D341Med (cell line): ENCODE results near the gene STX5.
A peak's percentile ranks its signal among the peaks of the same experiment; 100 is the strongest.
"Not testable (repeated sequence)": the region's sequence is repeated elsewhere in the genome, so short reads cannot be mapped to it uniquely, and the experiment has no call there.

Experiments
- DNase-seq: peaks from one replicate; pipeline ENCODE4 v3.0.0; 2012; ENCODE audit warnings: low spot score

The STX5 gene

DNA sequence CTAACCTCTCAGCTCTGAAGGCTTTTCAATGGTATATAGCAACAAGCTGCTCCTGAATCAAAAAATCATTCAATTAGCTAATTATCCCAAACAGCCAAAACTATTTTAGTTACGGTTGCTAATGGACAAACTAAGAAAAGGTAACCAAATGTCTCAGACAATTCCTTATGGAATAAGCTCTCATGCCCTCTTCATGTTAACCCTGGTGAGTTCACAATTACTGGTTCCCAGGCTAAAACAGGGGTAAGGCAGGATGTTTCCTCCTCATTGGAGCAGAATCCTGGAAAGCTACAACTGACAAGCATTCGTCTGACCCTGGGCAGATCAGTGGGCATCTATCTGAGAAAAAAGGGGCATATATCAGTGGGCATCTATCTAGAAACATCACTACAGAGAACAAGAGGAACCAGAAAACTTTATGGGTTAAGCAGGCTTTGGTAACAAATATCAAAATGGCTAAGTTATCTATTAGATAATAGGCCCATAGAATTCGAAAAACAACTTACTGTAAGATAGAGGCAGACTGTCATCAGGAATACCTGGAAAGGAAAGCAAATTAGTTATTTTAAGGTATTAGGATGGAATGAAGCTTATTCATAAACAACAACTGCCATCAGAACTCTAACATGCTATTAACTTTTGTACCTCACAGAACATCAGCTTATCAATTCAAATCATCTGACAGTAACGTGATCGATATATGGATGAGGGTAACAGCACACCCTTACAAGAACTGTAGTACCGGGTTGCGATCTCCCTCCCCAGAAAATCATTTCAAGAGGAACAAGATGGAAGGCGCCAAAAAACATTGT, 22.4 kb upstream of the STX5 start:
- DNase-seq: no peak

DNA sequence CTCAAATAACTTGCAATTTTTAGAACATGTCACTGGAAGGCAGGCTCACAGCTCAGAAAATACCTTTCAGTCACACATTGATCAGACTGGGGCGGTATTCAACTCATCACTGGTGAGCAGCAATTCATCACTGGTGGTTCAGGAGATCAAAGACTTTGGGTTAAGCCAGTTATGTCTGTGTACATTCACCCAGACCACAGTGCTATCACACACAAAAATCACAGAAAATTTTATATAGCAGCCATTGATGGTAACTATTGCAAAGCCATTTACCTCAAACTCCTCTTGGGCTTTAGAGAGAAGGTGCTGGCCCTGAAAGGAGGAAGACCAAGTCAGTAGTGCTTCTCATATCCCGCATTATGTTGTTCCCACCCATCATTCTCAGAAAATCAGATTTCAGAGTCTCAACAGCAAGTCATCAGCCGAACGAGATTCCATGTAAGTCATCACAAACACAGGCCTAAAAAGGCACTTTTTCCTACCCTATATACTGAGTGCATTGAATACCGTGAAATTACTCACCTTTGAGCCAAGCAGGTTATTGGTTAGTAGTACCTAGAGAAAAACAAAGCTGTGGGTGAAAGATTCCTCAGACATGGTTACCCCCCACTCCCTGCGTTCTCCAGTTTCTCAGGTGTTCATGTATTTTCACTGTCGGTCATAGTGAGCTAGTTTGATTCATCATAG, 21.6 kb upstream of the STX5 start:
- no peak for DNase-seq

DNA sequence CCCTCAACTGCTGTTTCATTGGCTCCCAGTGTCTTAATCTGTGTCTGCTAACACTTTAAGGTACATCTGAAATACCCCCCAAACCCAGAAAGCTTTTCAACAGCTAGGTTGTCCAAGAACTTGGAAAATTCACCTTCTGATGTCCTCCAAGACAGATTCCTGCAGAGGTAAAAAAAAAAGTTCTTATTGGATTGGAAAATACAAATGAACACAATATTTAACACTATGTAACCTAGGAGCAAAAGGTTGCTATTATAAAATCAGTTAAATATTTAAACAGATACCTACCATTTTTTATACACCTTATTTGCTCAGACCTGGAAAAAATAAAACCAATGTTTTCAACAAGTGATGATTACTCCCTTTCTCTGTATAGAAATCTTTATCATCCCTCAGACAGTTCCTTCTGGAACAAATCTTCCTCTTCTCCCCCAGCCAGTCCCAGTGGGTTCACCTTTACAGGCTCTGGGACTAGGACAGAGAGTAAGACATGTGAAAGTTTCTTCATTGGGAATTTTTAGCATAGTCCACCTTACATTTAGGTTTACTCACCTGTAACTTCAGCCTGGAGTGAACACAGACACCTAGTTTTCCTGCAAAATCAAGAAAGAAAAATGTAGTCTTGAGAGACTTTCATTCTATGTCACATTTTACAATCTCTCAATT, 20.8 kb upstream of the STX5 start:
- DNase-seq: no peak

DNA sequence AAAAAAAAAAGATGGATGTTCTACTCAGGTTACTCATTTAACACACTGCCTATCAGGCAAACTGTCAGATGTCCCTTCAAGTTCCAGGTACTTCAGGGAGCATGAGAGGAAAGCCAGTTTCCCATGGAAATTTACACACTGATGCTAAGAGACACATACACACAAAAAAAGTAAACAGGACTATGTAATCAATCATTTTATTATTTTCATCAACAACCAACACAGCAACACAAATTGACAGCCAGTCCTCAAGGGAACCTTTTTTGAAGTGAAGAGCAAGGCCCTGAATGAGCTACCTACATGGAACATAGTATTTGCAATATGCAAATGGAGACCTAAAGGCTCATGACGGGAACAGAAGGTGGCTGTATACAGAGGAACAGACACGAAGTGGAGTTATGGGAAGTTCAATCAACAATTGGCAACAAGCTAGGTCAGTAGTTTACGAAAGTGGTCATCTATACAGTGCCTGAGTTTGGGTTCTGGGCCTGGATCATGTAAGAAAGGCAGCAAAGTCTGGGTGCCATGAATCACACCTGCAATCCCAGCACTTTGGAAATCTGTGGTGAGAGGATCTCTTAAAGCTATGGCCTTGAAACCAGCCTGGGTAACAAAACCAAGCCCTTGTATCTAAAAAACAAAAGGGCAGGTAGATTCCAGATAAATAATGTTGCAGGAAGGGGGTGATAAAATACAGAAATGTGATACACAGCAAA, 20.1 kb upstream of the STX5 start:
- no peak for DNase-seq

DNA sequence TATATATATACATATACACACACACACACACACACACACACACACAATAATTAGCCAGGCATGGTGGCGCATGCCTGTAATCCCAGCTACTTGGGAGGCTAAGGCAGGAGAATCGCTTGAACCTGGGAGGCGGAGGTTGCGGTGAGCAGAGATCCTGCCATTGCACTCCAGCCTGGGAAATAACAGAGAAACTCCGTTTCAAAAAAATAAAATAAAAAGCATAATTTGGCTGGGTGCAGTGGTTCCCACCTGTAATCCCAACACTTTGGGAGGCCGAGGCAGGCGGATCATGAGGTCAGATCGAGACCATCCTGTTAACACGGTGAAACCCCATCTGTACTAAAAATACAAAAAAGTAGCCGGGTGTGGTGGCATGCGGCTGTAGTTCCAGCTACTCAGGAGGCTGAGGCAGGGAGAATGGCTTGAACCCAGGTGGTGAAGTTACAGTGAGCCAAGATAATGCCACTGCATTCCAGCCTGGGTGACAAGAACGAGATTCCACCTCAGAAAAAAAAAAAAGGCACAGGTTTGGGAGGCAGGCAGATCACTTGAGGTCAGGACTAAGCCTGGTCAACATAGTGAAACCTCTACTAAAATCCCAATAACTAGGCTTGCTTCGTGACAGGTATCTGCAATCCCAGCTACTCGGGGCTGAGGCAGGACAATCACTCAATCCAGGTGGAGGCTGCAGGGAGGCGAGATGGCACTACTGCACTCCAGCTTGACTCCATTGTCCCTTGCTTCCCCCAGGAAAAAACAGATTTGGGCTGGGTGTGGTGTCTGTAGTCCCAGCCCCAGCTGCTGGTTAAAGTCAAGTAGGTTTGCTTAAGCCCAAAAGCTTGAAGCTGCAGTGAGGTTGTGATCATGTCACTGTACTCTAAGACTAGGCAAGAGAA, 19.3 kb upstream of the STX5 start:
- DNase-seq: no peak

DNA sequence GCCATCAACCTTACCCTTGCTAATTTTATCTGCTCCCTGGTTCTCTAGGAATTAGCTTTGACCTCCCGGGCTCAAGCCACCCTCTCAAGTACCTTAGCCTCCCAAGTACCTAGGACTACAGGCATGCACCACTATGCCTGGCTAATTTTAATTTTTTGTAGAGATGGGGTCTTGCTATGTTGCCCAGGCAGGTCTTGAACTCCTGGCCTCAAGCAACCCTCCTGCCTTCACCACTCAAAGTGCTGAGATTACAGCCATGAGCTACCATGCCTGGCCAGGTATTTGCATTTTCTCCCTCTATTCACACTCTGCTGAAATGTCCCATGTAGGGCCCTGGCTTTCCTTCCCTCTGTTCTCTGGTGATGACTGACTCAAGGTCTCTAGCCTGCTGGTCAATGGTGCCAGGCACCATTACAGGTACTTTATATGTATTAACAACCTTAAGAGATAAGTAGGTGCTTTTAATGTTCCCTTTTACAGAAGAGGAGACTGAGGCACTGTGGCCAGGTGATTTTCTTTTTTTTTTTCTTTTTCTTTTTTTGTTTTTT, 16.0 kb upstream of the STX5 start:
- no peak for DNase-seq

DNA sequence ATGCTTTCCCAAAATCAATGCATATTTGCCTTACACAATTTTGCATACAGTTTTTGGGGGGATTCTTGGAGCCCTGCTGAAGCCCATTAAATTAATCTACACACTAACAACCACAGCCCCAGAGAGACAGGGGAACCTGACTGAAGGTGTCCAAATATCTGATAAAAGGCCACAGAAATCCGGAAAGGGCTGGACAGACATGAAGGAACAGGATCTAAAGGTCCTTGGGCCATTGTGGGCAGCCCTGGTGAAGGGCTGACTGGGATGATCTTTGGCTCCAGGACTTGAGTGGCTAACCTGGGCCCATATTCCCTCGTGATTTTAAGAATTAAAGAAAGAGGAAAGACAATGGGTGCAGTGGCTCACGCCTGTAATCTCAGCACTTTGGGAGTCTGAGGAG, 14.3 kb upstream of the STX5 start:
- DNase-seq: no peak

DNA sequence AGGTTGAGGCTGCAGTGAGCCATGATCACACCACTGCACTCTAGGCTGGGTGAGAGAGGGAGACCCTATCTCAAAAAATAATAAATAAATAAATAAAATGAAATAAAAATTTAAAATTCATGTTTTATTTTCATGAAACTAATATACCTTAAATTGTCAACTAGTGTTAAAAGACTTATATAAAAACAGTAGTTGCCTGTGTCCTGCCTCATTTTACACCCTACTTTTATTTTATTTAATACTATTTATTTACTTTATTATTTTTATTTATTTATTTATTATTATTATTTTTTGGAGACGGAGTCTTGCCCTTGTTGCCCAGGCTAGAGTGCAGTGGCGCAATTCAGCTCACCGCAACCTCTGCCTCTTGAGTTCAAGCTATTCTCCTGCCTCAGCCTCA, 12.3 kb upstream of the STX5 start:
- no peak for DNase-seq

DNA sequence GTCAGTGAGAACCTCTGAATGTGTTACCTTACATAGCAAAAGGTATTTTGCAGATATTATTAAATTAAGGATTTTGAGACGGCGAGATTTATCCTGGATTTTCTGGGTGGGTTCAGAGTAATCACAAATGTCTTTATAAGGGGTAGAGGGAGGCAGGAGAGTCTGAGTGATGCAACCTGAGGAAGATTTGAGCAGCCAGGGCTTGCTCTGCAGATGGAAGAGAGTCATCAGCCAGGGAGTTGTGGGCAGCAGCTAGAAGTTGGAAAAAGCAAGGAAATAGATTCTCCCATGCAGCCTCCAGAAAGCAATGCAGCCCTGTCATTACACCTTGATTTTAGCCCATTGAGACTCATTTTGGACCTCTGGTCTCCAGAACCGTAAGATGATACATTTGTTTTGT, 11.6 kb upstream of the STX5 start:
- no peak for DNase-seq

DNA sequence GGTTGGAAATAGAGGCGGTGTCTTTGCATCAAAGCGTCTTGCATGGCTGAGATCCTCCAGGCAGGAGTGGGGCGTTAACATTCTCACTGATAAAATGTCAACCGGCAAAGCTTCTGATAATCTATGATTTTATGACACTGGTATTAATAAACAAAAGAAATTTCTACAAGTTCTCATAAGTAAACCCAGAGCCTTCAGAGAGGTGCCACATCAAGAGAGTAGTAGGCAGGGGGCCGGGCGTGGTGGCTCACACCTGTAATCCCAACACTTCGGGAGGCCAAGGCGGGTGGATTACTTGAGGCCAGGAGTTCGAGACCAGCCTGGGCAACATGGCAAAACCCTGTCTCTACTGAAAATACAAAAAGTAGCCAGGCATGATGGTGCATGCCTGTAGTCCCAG, 11.0 kb upstream of the STX5 start:
- DNase-seq: not testable (repeated sequence)

DNA sequence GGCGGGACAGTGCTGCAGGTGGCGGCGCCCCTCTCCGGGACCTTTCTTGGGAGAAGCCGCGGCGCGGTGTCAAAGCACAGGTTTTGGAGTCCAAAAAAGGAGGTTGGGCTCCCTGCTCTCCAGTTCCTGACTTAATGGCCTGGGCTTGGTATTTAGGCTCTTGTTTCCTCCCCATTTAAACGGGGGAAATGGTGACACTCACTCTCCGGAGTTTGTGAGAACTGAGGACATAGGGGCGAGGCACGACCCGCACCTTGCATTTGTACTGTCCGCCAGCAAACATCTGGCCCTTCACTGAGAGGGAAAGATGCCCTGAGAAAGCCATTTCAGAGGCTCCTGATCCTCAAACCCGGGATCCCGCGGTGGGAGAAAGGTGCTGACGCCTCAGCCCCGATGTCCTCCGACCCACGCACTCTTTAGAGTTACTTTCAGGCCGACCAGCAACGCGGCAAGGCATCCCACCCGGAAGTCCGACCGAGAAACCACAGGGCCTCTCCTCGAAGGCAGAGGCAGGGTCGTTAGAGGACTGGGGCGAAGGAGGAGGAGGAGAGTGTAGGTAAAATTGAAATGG, 10.4 kb upstream of the STX5 start:
- peak; percentile 48 for DNase-seq

DNA sequence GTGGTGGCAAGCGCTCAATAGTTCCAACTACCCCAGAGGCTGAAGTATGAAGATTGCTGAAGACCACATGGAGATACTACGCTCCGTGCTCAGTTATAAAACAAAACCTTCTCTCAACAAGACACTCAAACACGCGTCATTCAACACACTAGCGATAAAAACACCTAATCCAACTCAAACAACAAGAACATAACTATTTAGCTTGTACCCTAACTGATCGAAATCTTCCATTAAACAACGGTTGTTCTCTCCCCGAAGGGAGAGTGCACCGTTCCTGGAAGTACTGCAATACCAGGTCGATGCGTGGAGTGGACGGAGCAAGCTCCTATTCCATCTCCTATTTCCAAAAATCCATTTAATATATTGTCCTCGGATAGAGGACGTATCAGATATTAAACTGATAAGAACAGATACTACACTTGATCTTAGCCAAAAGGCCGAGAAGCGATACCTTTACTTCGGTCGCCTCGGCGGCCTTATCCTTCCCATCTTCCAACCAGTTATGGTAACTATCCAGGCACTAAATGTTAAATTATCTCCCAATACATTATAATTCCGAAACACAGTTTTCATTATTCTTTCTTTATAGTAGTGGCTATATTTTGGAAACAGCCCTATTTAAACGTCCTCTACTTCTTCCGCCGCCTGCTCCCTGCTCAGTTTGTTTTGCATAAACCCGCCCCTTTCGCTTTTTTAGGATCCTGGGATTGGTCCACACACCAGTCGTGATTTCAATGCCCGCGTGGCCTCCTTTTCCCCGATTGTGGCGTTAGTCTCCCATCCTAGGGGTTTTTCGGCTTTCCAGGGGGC, 9.7 kb upstream of the STX5 start:
- peak; percentile 88 for DNase-seq

DNA sequence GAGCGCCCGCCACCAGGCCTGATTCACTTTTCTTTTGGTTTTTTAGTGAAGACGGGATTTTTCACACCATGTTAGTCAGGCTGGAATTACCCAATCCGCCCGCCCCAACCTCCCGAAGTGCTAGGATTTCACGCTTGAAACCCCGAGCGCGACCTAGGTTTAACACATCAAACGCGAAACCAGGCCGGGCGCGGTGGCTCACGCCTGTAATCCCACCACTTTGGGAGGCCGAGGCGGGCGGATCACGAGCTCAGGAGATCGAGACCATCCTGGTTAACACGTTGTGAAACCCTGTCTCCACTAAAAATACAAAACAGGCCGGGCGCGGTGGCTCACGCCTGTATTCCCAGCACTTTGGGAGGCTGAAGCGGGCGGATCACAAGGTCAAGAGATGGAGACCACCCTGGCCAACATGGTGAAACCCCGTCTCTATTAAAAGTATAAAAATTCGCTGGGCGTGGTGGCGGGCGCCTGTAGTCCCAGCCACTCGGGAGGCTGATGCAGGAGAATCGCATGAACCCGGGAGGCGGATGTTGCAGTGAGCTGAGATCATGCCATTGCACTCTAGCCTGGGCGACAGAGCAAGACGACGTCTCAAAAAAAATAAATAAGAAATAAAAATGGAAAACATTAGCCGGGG, 9.0 kb upstream of the STX5 start:
- DNase-seq: not testable (repeated sequence)

DNA sequence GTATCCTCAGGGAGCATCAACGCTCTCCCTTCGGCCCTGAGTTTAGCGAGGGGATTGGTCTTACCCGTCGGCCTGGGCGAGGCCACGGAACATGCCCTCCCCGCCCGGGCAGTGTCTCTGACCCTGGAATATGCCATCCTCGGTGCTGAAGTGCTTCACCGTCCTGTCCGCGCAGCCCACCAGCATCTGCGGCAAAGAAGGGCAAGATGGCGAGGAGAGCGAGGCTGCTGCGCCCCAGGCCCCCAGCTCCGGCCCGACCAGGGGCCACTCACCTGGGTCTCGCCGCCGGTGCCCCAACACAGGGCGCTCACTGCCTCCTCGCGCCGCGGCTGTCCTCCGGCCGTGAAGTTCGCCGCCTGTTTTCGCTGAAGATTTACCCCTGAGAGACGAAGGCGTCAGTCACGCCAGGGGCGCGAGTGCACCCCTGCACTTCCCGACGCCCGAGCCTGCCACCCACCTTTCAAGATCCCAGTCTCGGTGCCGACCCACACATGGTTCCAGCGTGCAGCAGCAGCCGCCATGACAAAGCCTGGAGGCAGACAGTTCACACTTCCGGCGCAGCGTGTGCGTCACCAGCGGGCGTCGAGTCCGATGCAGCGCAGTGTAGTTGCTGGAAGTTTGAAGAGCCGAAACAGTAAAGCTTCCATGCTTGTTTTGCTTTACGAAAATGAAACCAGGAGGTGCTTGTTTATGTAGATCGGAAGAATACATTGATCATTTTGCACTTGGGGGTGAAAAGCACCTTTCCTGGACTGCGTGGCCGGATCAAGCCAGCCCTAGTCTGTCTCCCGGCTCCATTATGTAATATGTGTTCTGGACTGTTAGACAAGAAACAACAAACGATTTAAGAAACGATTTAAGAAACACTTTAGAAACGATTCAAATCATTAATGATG, 7.4 kb upstream of the STX5 start, which contains the start of gene WDR74:
TSS of gene WDR74 (minus strand) at position 541 of the 896 bp plus-strand sequence. CDS start at position 521, 20 bp downstream.
- peak; percentile 85 for DNase-seq

DNA sequence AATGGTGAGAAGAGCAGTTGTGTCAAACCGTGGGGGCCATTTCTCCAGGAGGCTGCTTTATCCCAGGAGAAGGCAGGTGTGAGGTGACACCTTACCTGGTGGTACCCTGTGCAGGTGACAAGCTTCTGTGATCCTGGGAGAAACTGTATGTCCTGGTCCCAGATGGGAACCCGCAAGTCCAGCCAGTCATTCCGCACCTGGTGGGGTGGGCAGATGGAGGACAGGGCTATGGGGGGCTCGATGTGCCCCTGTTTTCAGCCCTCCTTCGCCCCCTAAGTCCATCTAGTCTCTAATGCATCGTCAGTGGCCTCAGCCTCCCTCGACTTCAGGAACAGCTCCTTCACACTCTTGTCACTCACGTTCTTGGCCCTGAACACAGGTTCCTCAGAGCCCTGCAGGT, 3.5 kb upstream of the STX5 start:
- no peak for DNase-seq

DNA sequence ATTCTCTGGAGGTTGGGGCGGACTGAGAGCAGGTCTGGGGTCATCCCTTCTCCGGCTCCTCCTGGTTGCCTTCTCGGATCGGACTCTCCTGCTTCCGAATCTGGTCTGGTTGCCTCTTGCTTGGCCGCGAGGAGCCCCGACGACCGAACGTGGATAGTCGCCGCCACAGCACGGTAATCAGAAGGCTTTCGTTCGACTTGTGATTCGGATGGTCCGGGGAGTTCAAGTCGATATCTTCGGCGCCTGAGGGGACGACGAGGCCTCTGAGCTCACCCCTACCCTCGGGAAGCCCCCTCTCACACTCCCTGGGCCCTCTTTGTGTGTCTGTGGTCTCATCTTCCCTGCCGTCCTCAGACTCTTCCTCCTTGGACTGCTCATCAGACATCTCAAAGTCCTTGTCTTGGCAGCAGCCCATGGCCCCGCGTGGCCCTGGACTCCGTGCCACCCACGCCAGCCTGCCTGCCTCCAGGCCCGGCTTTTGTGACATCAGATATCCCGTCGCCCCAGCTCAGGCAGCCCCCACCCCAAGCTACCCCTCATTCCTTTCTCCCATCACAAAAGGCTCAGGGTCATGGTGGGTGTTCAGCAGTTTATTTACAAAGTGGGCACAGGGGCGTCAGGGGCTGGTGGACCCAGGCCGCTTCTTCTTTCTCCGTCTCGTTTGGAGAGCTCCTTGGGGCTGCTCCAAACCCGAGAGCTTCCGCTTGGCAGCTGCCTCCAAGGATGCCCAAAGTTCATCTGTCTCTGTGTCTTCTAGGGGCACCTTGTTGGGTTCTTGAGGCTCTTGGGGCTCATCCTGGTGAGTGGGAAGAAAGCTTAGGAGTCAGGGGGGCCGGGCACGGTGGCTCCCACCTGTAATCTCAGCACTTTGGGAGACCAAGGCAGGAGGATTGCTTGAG, 734 bp upstream of the STX5 start, which contains the start of gene TEX54:
TSS of gene TEX54 (minus strand) at position 506 of the 899 bp plus-strand sequence.
- no peak for DNase-seq

DNA sequence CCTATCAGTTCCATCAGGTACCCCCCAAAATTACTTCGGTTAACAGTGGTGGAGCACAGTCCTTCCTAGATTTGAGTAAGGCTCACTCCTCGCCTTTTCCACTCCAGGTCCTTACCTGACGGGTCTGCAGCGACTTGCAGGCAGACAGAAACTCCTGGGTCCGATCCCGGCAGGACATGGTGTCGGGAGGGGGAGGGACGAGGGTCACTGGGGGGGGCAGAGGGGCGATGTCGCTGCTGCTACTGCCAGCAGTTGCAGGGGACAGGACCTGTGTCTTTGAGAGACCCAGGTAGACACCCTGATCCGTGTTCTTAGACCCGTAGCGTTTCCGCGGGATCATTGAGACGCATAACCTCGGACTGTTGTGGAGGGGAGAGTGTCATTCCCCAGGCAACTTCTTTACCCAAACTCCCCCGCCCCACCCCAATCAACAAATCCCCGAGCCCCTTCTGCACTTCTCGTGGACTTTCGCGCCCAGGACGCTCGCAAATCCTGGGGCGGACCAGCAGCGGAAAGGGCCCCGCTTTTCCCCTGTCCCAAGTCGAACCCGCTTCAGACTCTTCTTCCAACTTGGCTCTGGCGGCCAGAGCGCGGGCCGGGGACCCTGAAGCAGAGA, 839 bp downstream of the STX5 start:
- DNase-seq: peak; percentile 72
